ENCODE measurements around the gene COMMD2.

Gene COMMD2

GRCh38 chr3:149702691-149703441 lies 49.4 kb downstream of the COMMD2 start:
- no peak for DNase-seq

- DNase-seq: no peak
Observed at GRCh38 chr3:149701977-149702350, 50.3 kb downstream of the COMMD2 start.

GRCh38 chr3:149701206-149701976 lies 50.9 kb downstream of the COMMD2 start:
- no peak for DNase-seq
